Activated CD8-positive, alpha-beta memory T cell treated with anti-CD3 and anti-CD28 coated beads, Interleukin-2, amount 50 U/mL, for 4 hours (primary cell): ENCODE measurements around the gene ZNF813.
"Not testable (repeated sequence)": the region's sequence is repeated elsewhere in the genome, so short reads cannot be mapped to it uniquely, and the experiment has no call there.

Source experiments
- DNase-seq: peaks from one replicate; pipeline ENCODE4 v3.0.0-alpha.2; 2020

Gene ZNF813

GRCh38 chr19:53467485-53468262 is at the start of gene ZNF813:
Gene ZNF813 (plus strand): TSS chr19:53467733. CDS start chr19:53483823, 16,090 bp downstream.
- peak; percentile 98 for DNase-seq

DNA sequence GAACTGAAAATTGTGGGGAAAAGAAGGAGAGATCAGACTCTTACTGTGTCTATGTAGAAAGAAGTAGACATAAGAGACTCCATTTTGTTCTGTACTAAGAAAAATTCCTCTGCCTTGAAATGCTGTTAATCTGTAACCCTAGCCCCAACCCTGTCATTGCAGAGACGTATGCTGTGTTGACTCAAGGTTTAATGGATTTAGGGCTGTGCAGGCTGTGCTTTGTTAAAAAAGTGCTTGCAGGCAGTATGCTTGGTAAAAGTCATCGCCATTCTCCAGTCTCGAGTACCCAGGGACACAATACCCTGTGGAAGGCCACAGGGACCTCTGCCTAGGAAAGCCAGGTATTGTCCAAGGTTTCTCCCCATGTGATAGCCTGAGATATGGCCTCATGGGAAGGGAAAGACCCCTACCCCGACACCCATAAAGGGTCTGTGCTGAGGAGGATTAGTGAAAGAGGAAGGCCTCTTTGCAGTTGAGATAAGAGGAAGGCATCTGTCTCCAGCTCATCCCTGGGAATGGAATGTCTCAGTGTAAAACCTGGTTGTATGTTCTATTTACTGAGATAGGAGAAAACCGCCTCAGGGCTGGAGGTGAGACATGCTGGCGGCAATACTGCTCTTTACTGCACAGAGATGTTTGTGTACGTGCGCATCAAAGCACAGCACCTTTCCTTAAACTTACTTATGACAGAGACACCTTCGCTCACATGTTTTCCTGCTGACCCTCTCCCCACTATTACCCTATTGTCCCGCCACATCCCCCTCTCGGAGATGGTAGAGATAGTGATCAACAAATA is 46.8 kb upstream of the ZNF813 start:
- DNase-seq: not testable (repeated sequence)

- DNase-seq: no peak
Observed at GRCh38 chr19:53422551-53422950, 45.0 kb upstream of the ZNF813 start.

DNA sequence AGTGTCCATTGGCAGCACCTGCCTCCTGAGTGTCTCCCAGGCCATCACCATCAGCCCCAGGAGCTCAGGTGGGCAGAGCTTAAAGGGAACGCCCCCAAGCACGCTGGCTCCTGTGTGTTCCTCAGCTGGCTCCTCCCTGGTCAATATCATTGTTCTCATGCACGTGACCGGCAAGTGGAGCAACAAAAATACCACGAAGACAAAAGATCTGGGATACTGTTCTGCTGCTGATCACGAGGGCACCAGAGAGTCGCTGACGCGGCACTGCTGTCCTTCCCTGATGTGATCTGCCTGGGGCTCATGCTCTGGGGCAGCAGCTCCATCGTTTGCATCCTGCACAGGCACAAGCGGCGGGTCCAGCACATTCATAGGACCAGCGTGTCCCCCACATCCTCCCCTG is 44.5 kb upstream of the ZNF813 start:
- DNase-seq: not testable (repeated sequence)

DNA sequence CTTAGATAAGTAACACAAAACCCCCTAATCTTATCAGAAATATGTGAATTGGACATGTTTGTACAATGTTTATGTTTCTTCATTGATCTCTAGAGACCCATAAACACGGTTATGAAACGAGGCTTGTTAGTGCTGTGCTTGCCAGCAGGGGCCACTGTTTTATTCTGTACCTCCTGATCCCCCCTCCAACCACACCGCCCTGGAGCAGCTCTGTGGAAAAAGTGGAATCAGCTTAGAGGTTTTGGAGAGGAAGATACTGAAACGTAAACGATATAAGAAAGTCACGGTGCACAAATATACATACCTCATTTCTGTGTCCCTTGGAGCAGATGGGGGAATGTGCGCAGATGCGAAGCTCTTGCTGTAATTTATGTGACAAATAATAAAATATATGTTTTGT is 43.9 kb upstream of the ZNF813 start:
- DNase-seq: not testable (repeated sequence)

GRCh38 chr19:53424968-53425597 is 42.5 kb upstream of the ZNF813 start:
- DNase-seq: peak; percentile 70

GRCh38 chr19:53431399-53432087 is 36.0 kb upstream of the ZNF813 start, which contains the start of gene ZNF761:
Gene ZNF761 (plus strand): TSS chr19:53431984. CDS start chr19:53447269, 15,285 bp downstream.
- DNase-seq: peak; percentile 99

DNA sequence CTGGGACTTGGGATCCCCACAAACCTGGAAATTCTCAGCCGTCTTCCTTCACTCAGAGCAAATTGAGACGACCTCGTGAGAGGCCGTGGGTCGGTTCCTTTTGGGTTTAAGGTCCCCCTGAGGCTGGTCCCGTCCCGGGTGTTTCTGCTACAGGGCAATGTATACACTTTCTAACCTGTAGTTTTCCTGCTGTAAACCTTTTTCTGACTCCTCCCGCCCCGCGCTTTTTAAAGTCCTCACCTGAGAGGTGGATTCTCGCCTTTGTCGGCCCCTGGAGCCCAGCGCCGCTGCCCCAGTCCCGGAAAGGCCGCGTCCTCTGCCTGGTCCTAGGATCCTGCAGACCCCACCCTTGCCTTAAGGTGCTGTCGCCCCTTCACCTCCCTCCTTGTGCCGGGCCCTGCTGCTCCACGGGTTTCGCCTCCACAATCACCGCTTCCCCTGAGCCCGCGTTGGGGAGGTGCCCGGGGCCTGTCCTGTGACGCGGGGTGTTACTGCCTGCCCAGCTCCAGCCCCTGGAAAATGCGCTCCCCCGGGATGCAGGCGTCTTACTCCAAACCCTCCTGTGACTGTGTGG is 35.4 kb upstream of the ZNF813 start:
- peak; percentile 19 for DNase-seq

- not testable (repeated sequence) for DNase-seq
Observed at GRCh38 chr19:53443809-53444208, 23.7 kb upstream of the ZNF813 start.

DNA sequence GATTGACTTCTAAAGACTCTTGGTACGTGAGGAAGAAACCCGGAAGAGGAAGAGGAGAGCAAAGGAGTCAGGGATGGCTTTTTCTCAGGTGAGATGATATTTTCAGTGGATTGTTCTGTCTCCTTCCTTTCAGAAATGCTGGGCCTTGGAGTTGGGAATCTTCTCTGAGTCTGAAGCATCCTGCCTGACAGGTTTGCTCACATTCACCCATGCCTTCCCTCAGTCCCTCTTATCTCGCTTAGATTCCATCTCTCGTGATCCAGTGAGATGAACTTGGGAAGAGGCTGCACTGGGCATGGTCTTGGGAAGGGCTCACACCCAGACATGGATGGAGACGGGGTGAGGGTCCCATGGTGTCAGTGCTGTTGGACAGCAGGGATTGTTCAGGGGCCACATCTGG is 20.3 kb upstream of the ZNF813 start:
- DNase-seq: not testable (repeated sequence)

DNA sequence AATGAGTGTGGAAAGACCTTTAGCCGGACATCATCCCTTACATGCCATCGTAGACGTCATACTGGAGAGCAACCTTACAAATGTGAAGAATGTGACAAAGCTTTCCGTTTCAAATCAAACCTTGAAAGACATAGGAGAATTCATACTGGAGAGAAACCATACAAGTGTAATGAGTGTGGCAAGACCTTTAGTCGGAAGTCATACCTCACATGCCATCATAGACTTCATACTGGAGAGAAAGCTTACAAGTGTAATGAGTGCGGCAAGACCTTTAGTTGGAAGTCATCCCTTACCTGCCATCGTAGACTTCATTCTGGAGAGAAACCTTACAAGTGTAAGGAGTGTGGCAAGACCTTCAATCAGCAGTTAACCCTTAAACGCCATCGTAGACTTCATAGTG is 11.7 kb upstream of the ZNF813 start:
- no peak for DNase-seq

- not testable (repeated sequence) for DNase-seq
Observed at GRCh38 chr19:53460131-53460721, 7.3 kb upstream of the ZNF813 start.

- DNase-seq: no peak
Observed at GRCh38 chr19:53461866-53462265, 5.7 kb upstream of the ZNF813 start.

DNA sequence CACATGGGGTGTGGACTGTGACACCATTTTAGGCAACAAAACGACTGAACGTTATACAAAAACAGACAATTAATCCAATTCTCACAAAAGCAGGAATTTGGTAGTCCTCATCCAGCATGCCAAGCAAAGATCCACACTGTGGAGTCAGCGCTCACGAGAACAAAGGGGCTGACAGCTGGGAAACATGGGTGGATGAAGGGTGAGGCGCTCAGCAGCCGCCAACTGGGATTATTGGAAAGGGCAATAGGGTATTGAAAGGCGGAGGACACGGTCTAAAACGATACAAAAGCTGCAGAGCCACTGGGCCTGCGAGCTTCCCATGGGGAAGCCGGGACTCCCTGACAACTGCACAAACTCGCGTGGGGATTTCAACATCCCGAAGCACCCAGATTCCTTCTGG is 4.7 kb upstream of the ZNF813 start:
- no peak for DNase-seq

GRCh38 chr19:53463263-53463662 is 4.3 kb upstream of the ZNF813 start:
- DNase-seq: no peak

- peak; percentile 21 for DNase-seq
Observed at GRCh38 chr19:53466726-53467484, 628 bp upstream of the ZNF813 start.

- not testable (repeated sequence) for DNase-seq
Observed at GRCh38 chr19:53468628-53469027, 1.1 kb downstream of the ZNF813 start.

DNA sequence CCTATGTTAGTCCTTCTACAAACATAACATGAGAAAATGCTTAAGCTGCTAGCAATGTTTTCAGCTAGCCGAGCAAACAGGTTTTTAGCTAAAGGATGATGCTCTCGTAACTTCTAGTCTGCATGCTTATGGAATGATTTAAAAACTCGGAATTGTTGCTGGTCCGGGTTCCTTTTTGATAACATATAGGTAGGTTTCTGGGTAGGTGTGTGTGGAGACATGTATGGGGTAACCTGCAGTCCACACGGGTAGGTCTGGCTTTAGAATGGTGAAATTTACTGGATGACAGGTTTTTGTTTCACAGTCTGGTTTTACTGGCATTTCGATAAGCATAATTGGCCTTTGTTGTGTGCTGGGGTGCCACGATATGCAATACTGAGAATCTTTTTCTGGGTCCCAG is 4.4 kb downstream of the ZNF813 start:
- no peak for DNase-seq

DNA sequence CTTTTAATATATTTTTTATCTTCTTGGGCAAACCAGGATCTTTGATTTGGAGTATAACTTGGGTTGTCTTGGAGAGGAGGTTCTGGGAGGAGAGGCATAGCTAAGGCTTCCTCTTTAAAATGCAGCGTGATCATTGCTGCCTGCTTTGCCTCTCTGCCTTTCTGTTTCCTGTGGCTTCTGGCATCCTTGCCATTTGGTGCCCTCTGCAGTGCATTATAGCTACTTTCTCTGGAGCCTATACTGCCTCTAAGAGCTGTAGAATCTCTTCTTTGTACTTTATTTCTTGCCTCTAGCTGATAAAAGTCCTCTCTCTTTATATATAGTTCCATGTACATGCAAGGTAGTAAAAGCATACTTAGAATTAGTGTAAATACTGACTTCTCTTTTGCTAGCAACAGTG is 7.3 kb downstream of the ZNF813 start:
- not testable (repeated sequence) for DNase-seq

- not testable (repeated sequence) for DNase-seq
Observed at GRCh38 chr19:53475470-53475869, 7.9 kb downstream of the ZNF813 start.

- not testable (repeated sequence) for DNase-seq
Observed at GRCh38 chr19:53483751-53484150, 16.2 kb downstream of the ZNF813 start.
